C4-2B (cell line): Measurements from ENCODE around the gene CHAF1B.

Source experiments
- ZFX ChIP-seq: fragments of 450-650 bp; IDR thresholded peaks from 2 replicates; pipeline ENCODE4 v1.6.1; 2017
- TF ChIP-seq, protein P1 (sequence below): fragments of 450-650 bp; conservative IDR thresholded peaks from 2 replicates; pipeline ENCODE4 v1.5.1; 2017; ENCODE audit warnings: mild to moderate bottlenecking

DNA sequence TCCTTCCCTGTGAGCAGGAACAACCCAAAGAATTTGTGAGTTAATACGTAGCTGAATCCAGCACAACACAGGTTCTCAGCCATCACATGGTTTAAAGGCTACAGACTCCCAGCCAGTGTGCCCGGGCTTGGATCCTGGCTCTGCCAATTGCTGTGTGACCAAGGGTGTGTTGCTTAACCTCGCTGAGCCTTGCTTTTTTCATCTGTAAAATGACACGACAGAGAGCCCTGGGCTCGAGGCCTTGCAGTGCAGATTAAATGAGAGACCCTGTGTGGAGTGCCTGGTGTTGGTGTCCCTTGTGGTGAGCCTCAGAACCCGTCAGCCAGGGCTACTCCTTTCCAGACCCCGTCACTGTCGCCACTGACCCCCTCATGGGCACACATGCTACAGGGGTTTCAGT, 39.4 kb downstream of the CHAF1B start:
- TF ChIP-seq, protein P1, sequence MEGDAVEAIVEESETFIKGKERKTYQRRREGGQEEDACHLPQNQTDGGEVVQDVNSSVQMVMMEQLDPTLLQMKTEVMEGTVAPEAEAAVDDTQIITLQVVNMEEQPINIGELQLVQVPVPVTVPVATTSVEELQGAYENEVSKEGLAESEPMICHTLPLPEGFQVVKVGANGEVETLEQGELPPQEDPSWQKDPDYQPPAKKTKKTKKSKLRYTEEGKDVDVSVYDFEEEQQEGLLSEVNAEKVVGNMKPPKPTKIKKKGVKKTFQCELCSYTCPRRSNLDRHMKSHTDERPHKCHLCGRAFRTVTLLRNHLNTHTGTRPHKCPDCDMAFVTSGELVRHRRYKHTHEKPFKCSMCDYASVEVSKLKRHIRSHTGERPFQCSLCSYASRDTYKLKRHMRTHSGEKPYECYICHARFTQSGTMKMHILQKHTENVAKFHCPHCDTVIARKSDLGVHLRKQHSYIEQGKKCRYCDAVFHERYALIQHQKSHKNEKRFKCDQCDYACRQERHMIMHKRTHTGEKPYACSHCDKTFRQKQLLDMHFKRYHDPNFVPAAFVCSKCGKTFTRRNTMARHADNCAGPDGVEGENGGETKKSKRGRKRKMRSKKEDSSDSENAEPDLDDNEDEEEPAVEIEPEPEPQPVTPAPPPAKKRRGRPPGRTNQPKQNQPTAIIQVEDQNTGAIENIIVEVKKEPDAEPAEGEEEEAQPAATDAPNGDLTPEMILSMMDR: no peak
- no peak for TF ChIP-seq ZFX
